SK-N-MC (cell line): ENCODE results near the gene RIMS3.

ENCODE experiments used
- DNase-seq: peaks from one replicate; pipeline ENCODE4 v3.0.0-alpha.2; 2011; ENCODE audit warnings: low read depth, low spot score
- H3K27ac ChIP-seq: fragments of 200-600 bp; sonication (generic); 2 replicates; pipeline ENCODE4 v1.5.1; 2016; ENCODE audit warnings: mixed run types
- H3K36me3 ChIP-seq: fragments of 200-600 bp; sonication (generic); 2 replicates; pipeline ENCODE4 v1.6.1; 2017; ENCODE audit warnings: antibody characterized with exemption, low read length, mixed read lengths; ENCODE audit not compliant: insufficient read depth
- H3K4me3 ChIP-seq: fragments of 200-600 bp; sonication (generic); 2 replicates; pipeline ENCODE4 v1.5.1; 2016
- H3K9ac ChIP-seq: fragments of 200-600 bp; sonication (generic); 2 replicates; pipeline ENCODE4 v1.8.0; 2017; ENCODE audit warnings: mixed run types, mixed read lengths; ENCODE audit not compliant: insufficient read length
- H3K9me3 ChIP-seq: fragments of 200-600 bp; sonication (generic); 2 replicates; pipeline ENCODE4 v1.6.1; 2017; ENCODE audit warnings: low read depth, mild to moderate bottlenecking, antibody characterized with exemption, low read length, moderate library complexity, mixed read lengths
- EZH2 ChIP-seq: fragments of 200-600 bp; sonication (generic); IDR thresholded peaks from one replicate; pipeline ENCODE4 v1.6.1; 2017; ENCODE audit warnings: antibody characterized with exemption
- FOXP2 ChIP-seq: optimal IDR thresholded peaks from 2 replicates; pipeline ENCODE3; 2011; ENCODE audit warnings: mild to moderate bottlenecking, moderate library complexity; ENCODE audit not compliant: insufficient read depth; ENCODE audit errors: extremely low read length, control extremely low read depth
- POLR2AphosphoS5 ChIP-seq: IDR thresholded peaks from 2 replicates; pipeline ENCODE4 v1.6.1; 2012; ENCODE audit warnings: mild to moderate bottlenecking, low read depth, low read length, borderline replicate concordance

Gene RIMS3

GRCh38 chr1:40684669-40685068 is 19.2 kb upstream of the RIMS3 start:
- Histone ChIP-seq H3K9ac (no peak overlapping the region), H3K36me3 (peaks cover 6% of the 10 kb centered on the region; the same call in 1 of the 2 replicates), H3K9me3 (no peaks in the 10 kb centered on the region), H3K27ac (no peak overlapping the region), H3K4me3 (no peak overlapping the region)
- DNase-seq, result no peak
- TF ChIP-seq EZH2, result no peak
- no peak for TF ChIP-seq FOXP2
- TF ChIP-seq POLR2AphosphoS5, result no peak

GRCh38 chr1:40679165-40679953 is 13.9 kb upstream of the RIMS3 start:
- TF ChIP-seq FOXP2 (no peak), POLR2AphosphoS5 (no peak), EZH2 (no peak)
- no peak for DNase-seq
- Histone ChIP-seq H3K27ac (no peak overlapping the region), H3K9me3 (no peaks in the 10 kb centered on the region), H3K36me3 (no peaks in the 10 kb centered on the region), H3K9ac (no peak overlapping the region), H3K4me3 (no peak overlapping the region)

GRCh38 chr1:40676501-40676900 is 11.0 kb upstream of the RIMS3 start:
- Histone ChIP-seq H3K9ac (no peak overlapping the region), H3K4me3 (peak overlapping the region; percentile 16; the same call in 1 of the 2 replicates), H3K9me3 (no peaks in the 10 kb centered on the region), H3K36me3 (no peaks in the 10 kb centered on the region), H3K27ac (no peak overlapping the region)
- no peak for TF ChIP-seq EZH2
- no peak for TF ChIP-seq FOXP2
- TF ChIP-seq POLR2AphosphoS5, result no peak
- DNase-seq, result no peak

- no peak overlapping the region for H3K9ac ChIP-seq
- DNase-seq, result no peak
- H3K27ac ChIP-seq, result no peak overlapping the region
- no peaks in the 10 kb centered on the region for H3K36me3 ChIP-seq
- H3K9me3 ChIP-seq, result no peaks in the 10 kb centered on the region
- no peak for TF ChIP-seq EZH2
- TF ChIP-seq FOXP2, result no peak
- no peak for TF ChIP-seq POLR2AphosphoS5
- H3K4me3 ChIP-seq, result no peak overlapping the region
Measured at GRCh38 chr1:40673452-40673851, 8.0 kb upstream of the RIMS3 start.

- no peaks in the 10 kb centered on the region for H3K36me3 ChIP-seq
- no peak for DNase-seq
- H3K9ac ChIP-seq, result peak overlapping the region; percentile 37
- H3K27ac ChIP-seq, result no peak overlapping the region
- TF ChIP-seq FOXP2, result no peak
- TF ChIP-seq EZH2, result no peak
- TF ChIP-seq POLR2AphosphoS5, result no peak
- H3K4me3 ChIP-seq, result peak overlapping the region; percentile 78
- H3K9me3 ChIP-seq, result no peaks in the 10 kb centered on the region
Measured at GRCh38 chr1:40668769-40669525, 3.5 kb upstream of the RIMS3 start.

- no peak for DNase-seq
- no peak overlapping the region for H3K9ac ChIP-seq
- H3K27ac ChIP-seq, result no peak overlapping the region
- TF ChIP-seq FOXP2, result no peak
- TF ChIP-seq EZH2, result no peak
- TF ChIP-seq POLR2AphosphoS5, result no peak
- H3K9me3 ChIP-seq, result no peaks in the 10 kb centered on the region
- peak overlapping the region; percentile 92 for H3K4me3 ChIP-seq
- H3K36me3 ChIP-seq, result no peaks in the 10 kb centered on the region
Measured at GRCh38 chr1:40664791-40665190, 691 bp downstream of the RIMS3 start.

GRCh38 chr1:40664167-40664537 is 1.3 kb downstream of the RIMS3 start:
- DNase-seq, result no peak
- no peak overlapping the region for H3K27ac ChIP-seq
- H3K9me3 ChIP-seq, result no peaks in the 10 kb centered on the region
- TF ChIP-seq POLR2AphosphoS5 (no peak), FOXP2 (no peak), EZH2 (no peak)
- H3K36me3 ChIP-seq, result no peaks in the 10 kb centered on the region
- no peak overlapping the region for H3K9ac ChIP-seq
- H3K4me3 ChIP-seq, result peak overlapping the region; percentile 92; the same call in 1 of the 2 replicates
